Left ventricle myocardium inferior (tissue), 1 donor: ENCODE results near the gene COL4A2. TPM values are rescaled to one million over a fixed set of nuclear protein-coding genes. Genes with fewer than 3 reads are reported as not detected.

Experiments
- DNase-seq: peaks from one replicate; pipeline ENCODE4 v3.0.0-alpha.2; 2020
- H3K27ac ChIP-seq: fragments of 200-600 bp; replicated peaks from 2 replicates; pipeline ENCODE4 v1.8.0; 2021
- H3K27me3 ChIP-seq: fragments of 200-600 bp; 2 replicates; pipeline ENCODE4 v1.8.0; 2021; ENCODE audit warnings: low read depth
- H3K36me3 ChIP-seq: fragments of 200-600 bp; 2 replicates; pipeline ENCODE4 v1.8.0; 2021
- H3K4me1 ChIP-seq: fragments of 200-600 bp; 2 replicates; pipeline ENCODE4 v1.8.0; 2021
- H3K4me3 ChIP-seq: fragments of 200-600 bp; 2 replicates; pipeline ENCODE4 v1.8.0; 2021; ENCODE audit warnings: mild to moderate bottlenecking, moderate library complexity
- H3K9me3 ChIP-seq: fragments of 200-600 bp; replicated peaks from 2 replicates; pipeline ENCODE4 v1.8.0; 2021
- intact Hi-C: fragments of 100-400 bp; cut with micrococcal nuclease; formaldehyde crosslinking; loops from one replicate; pipeline ENCODE4 v1.11.0; 2022
- total RNA-seq: library from RNA; stranded (reverse); fragmentation: NEBNext Ultra II Directional; extraction: Animal tissue kit (Norgen Biotek cat#: 25700); gene quantifications from one replicate; pipeline ENCODE4 v1.2.1, GENCODE V29; 2021
- TF ChIP-seq, protein P1 (sequence below): fragments of 200-600 bp; IDR thresholded peaks from 2 replicates; pipeline ENCODE4 v1.8.0; 2021; ENCODE audit warnings: antibody characterized with exemption, mild to moderate bottlenecking, borderline replicate concordance
- donor health status: DM: no; HTN: yes; CAD: no; lungs with severe emphysema.

Gene COL4A2
- total RNA-seq, 1 donor from 2014 or later = 117 TPM

DNA sequence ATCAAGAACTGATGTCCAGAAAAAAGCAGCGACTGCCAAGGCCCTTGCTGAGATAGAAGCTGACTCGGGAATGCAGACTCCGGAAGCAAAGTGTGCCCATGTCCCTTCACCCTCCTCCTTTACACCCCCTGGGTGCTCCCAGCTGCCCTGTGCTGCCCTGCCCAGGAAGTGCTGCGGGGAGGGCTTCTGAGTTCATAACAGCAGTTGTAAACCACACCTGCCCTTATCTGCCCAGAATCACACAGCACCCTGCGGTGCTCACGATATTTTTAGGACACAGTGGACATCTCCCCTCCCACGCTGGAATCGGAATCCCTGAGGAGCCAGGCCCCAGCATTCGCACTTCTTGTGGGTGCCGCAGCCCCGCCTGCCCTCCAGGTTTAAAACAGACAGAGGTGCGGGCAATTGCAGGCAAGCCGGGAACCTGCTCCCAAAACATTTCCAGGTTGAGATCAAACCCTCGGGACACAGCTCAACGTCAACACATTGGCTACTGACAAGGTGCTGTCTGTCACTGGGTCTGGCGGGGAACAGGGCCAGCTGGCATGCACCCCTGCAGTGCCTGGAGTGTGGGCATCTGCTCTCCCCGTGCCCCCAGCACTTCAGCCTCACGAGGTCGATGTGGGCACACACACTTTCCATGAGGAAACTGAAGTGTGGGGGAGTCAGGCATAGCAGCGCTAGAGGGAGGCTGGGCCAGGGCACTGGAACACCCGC, 217.6 kb downstream of the COL4A2 start:
- Histone ChIP-seq H3K9me3 (no peaks in the 10 kb centered on the region), H3K4me1 (peaks cover 83% of the 10 kb centered on the region), H3K4me3 (peak overlapping the region; percentile 30), H3K27me3 (no peaks in the 10 kb centered on the region), H3K36me3 (peaks cover 11% of the 10 kb centered on the region), H3K27ac (peak overlapping the region; percentile 93)
- DNase-seq = peak; percentile 86
- intact Hi-C loops = no loop called here
- TF ChIP-seq, protein P1, sequence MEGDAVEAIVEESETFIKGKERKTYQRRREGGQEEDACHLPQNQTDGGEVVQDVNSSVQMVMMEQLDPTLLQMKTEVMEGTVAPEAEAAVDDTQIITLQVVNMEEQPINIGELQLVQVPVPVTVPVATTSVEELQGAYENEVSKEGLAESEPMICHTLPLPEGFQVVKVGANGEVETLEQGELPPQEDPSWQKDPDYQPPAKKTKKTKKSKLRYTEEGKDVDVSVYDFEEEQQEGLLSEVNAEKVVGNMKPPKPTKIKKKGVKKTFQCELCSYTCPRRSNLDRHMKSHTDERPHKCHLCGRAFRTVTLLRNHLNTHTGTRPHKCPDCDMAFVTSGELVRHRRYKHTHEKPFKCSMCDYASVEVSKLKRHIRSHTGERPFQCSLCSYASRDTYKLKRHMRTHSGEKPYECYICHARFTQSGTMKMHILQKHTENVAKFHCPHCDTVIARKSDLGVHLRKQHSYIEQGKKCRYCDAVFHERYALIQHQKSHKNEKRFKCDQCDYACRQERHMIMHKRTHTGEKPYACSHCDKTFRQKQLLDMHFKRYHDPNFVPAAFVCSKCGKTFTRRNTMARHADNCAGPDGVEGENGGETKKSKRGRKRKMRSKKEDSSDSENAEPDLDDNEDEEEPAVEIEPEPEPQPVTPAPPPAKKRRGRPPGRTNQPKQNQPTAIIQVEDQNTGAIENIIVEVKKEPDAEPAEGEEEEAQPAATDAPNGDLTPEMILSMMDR = no peak

DNA sequence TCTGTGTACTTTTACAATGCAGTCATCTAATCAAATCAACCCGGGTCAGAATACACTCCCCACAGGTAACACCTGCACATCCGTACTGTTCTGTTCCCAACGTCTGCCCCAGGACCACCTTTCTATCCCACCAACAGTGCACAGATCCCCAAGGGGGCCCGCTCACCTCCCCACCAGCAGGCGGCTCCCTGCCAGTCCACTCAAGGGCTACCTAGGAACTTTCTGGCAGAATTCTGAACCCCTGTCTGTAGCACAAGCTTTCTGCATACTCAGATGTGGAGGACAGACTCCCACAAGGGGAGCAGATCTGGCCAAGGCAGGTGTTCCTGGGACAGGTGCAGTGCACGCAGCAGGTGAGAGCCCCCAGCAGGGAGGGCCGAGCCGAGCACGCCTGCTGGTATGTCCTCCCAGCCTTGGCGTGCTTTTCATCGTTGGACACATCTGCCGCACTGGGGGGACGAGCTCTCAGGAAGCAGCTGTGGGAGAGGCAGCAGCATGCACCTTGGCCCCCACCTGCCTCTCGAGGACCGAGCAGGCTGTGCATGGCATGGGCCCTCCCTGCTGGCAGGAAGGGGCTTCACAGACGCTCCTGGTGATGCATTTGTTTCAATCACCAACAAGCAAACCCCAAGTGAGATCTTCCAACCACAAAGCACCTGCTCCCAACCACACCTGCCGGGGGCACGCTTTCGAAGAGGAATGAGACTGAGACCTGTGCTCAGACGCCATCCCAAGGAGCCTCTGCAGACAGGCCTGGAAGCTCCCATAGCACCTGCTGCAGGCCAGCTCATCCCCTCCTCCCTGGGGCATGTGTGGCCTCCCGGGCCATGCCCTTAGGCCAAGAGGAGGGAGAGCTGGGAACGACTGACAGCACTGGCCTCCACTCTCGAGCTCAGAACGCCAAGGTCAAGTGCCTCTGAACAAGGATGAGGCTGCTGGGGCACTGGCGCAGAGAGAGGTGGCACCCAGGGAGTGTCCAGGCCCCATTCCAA, 218.5 kb downstream of the COL4A2 start:
- TF ChIP-seq, protein P1 = no peak
- Histone ChIP-seq H3K27ac (peak overlapping the region; percentile 93), H3K4me3 (no peak overlapping the region), H3K9me3 (no peaks in the 10 kb centered on the region), H3K36me3 (peaks cover 11% of the 10 kb centered on the region), H3K4me1 (peaks cover 79% of the 10 kb centered on the region), H3K27me3 (no peaks in the 10 kb centered on the region)
- intact Hi-C loops = no loop called here
- no peak for DNase-seq

DNA sequence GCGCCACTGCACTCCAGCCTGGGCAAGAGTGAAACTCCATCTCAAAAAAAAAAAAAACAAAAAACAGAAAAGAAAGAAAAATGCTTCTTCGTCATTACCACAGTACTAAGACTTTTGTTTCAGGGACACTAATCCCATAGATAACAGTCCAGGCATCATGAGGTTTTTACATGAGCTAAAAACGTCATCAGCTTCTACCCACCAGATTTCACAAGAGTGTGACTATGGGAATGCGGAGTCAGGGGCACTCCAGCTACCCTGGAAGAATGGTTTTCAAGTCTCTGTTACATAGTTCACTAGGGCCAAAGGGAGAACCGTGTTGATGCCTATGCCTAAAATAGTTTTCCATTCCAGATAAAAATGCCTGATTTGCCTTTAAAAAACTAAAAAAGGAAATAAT, 221.3 kb downstream of the COL4A2 start:
- H3K4me1 ChIP-seq = peaks cover 58% of the 10 kb centered on the region
- H3K27me3 ChIP-seq = no peaks in the 10 kb centered on the region
- no peaks in the 10 kb centered on the region for H3K9me3 ChIP-seq
- H3K36me3 ChIP-seq = peaks cover 4% of the 10 kb centered on the region
- DNase-seq = no peak
- no peak overlapping the region for H3K4me3 ChIP-seq
- TF ChIP-seq, protein P1 = no peak
- peak overlapping the region; percentile 93 for H3K27ac ChIP-seq
- intact Hi-C loops = no loop called here

DNA sequence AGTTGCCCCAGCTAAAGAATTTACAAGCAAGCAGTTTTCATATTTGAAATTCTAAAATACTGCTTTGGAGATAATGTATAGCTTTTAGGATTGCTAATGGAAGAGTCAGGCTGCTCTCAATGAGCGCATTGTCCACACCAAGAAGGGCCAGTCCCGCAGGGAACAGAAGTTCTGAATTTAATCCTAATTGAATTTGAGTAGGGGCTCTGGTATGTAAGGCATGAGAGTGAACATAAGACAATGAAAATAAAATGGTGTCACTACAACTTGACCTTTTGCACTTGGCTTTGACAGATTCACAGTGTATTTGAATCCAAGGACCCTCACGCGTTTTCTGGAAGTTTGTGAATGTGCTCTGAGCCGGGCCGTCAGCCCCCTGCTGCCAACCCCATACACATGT, 221.8 kb downstream of the COL4A2 start:
- Histone ChIP-seq H3K4me1 (peaks cover 53% of the 10 kb centered on the region), H3K27me3 (no peaks in the 10 kb centered on the region), H3K36me3 (no peaks in the 10 kb centered on the region), H3K9me3 (no peaks in the 10 kb centered on the region), H3K4me3 (no peak overlapping the region), H3K27ac (peak overlapping the region; percentile 93)
- TF ChIP-seq, protein P1 = no peak
- intact Hi-C loops = no loop called here
- no peak for DNase-seq

DNA sequence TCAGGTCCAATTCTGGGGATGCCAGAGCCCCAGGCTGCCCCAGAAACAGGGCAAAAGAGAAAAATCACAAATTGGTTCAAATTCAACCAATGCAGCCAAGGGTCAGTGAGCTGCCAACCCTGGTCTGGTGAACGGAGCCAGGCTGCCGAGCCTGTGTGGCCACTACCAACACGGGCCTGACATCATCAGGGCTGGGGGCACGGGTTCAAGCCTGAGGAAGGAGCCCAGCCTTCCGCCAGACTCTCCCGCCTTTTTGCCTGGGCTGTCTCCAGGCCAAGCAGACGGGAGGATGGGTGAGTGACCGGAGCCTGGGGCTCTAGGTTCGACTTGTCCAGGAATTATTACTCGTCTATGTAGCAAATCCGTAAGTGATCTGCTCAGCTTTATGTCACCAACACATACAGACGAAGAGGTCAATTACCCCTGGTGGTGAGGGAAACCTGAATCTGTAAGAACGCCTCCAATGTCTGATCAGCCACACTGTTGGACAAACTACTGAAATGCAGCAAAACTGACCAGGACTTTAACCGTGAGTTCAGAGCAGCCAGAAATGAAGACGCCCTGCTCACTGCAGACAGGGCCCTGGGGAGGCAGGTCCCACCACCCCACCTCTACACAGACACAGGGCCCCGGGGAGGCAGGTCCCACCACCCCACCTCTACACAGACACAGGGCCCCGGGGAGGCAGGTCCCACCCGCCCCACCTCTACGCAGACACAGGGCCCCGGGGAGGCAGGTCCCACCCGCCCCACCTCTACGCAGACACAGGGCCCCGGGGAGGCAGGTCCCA, 222.6 kb downstream of the COL4A2 start:
- TF ChIP-seq, protein P1 = no peak
- no peaks in the 10 kb centered on the region for H3K36me3 ChIP-seq
- H3K4me1 ChIP-seq = peaks cover 45% of the 10 kb centered on the region
- no peaks in the 10 kb centered on the region for H3K27me3 ChIP-seq
- peak overlapping the region; percentile 93 for H3K27ac ChIP-seq
- no peak for DNase-seq
- no peak overlapping the region for H3K4me3 ChIP-seq
- intact Hi-C loops = no loop called here
- no peaks in the 10 kb centered on the region for H3K9me3 ChIP-seq
